Upper lobe of left lung (tissue), 6 donors: ENCODE results near the gene ANKFY1. TPM values are rescaled to one million over a fixed set of nuclear protein-coding genes. Genes with fewer than 3 reads are reported as not detected.

Experiments used
- ATAC-seq, 2 donors: fragments of 200-7000 bp; cut with Tn5 transposase; one replicate each; pipeline ENCODE4 v1.9.1; 2022; ENCODE audit warnings: mild to moderate bottlenecking in 2 of 2, moderate library complexity in 2 of 2; ENCODE audit not compliant: low FRiP score in 2 of 2
- DNase-seq, 2 donors: peaks; one replicate each; pipeline ENCODE4 v3.0.0-alpha.2; 2019 to 2020
- H3K27ac ChIP-seq, 4 donors: fragments of 200-600 bp; sonication (generic); one replicate each; pipeline ENCODE4 v1.5.1; 2016 to 2019
- H3K27me3 ChIP-seq, 4 donors: fragments of 200-600 bp; sonication (generic); one replicate each; pipeline ENCODE4 v1.5.1; 2017 to 2019
- H3K36me3 ChIP-seq, 4 donors: fragments of 200-600 bp; sonication (generic); one replicate each; pipeline ENCODE4 v1.5.1; 2016 to 2019
- H3K4me1 ChIP-seq, 4 donors: fragments of 200-600 bp; sonication (generic); one replicate each; pipeline ENCODE4 v1.5.1; 2018 to 2019
- H3K4me3 ChIP-seq, 4 donors: fragments of 200-600 bp; sonication (generic); one replicate each; pipeline ENCODE4 v1.5.1; 2017 to 2019; ENCODE audit warnings: mild to moderate bottlenecking in 2 of 4, moderate library complexity in 1 of 4
- H3K9me3 ChIP-seq, 4 donors: fragments of 200-600 bp; sonication (generic); one replicate each; pipeline ENCODE4 v1.5.1; 2018 to 2019
- CTCF ChIP-seq, 6 experiments: fragments of 450-650 bp in 4 of 6; fragments of 200-600 bp in 2 of 6; sonication (generic) in 2 of 6; IDR thresholded peaks; one replicate each; pipeline ENCODE4 v1.5.1; 2016 to 2019; ENCODE audit warnings: antibody characterized with exemption in 6 of 6
- EP300 ChIP-seq, 4 donors: sonication (generic); formaldehyde crosslinking; IDR thresholded peaks; one replicate each; pipeline ENCODE4 v1.5.1; 2017; ENCODE audit warnings: antibody characterized with exemption in 4 of 4, control low read depth in 2 of 4
- POLR2A ChIP-seq, 4 donors: fragments of 450-650 bp; IDR thresholded peaks; one replicate each; pipeline ENCODE4 v1.5.1; 2016 to 2017; ENCODE audit warnings: antibody characterized with exemption in 4 of 4, mild to moderate bottlenecking in 2 of 4
- POLR2AphosphoS5 ChIP-seq, 2 donors: sonication (generic); formaldehyde crosslinking; IDR thresholded peaks; one replicate each; pipeline ENCODE4 v1.5.1; 2017; ENCODE audit warnings: antibody characterized with exemption in 2 of 2
- WGBS, 2 donors: methylation state at CpG; one replicate each; pipeline ENCODE4 v1.1.5; 2017 to 2018; 5-methylcytosine and 5-hydroxymethylcytosine counted together
- total RNA-seq, 6 donors: library from RNA; depleted of rRNA in 4 of 6; stranded (reverse); fragments of >200 nt in 4 of 6; gene quantifications; one replicate each; pipeline versions ENCODE4 v1.1.0 to v1.2.1, GENCODE V29; 2016 to 2021
- donor health status: DM: no; HTN: no; CAD: no; lungs with moderate emphysema.
- donor health status: DM: no; HTN: yes; CAD: no; lungs with severe emphysema.

The ANKFY1 gene
- total RNA-seq, 6 donors from 2014 or later: 58.7 to 92.2 (median 60.9) TPM

GRCh38 chr17:4293572-4293971 lies 29.8 kb upstream of the ANKFY1 start:
- Histone ChIP-seq H3K9me3 (no peaks in the 10 kb centered on the region), H3K4me3 (no peak overlapping the region), H3K27ac (no peak overlapping the region), H3K4me1 (no peaks in the 10 kb centered on the region), H3K36me3 (peaks cover 0 to 34% (median 3%) of the 10 kb centered on the region in 4 donors), H3K27me3 (no peaks in the 10 kb centered on the region)
- no peak for TF ChIP-seq POLR2A (IDR thresholded peaks at IDR 0.05)
- TF ChIP-seq CTCF (IDR thresholded peaks at IDR 0.05): no peak
- TF ChIP-seq POLR2AphosphoS5 (IDR thresholded peaks at IDR 0.05): no peak
- no peak for TF ChIP-seq EP300 (IDR thresholded peaks at IDR 0.05)
- DNase-seq (no peak), ATAC-seq (no peak)
- WGBS, 2 donors: 92 to 100% methylated on average over 1 of the region's 1 CpG

DNA sequence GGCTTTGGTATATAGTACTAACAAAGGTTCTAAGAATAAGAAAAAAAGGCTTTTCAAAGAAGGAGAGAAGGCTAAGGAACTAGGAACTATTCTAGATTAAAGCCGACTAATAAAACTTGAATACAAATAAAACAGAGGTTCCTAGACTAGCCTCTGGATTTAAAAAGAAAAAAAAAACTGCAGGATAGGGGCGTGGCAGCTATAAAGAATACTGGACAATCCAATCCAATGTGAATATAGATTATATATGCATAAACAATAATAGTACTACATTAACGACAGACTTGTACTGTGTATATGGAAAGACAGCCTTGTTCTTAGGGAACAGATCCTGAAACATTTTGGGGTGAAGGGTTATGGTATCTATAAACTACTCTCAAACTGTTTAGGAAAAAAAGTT lies 23.9 kb upstream of the ANKFY1 start:
- no peak for ATAC-seq
- Histone ChIP-seq H3K9me3 (no peaks in the 10 kb centered on the region), H3K27me3 (no peaks in the 10 kb centered on the region), H3K4me3 (no peak overlapping the region), H3K27ac (no peak overlapping the region), H3K4me1 (no peaks in the 10 kb centered on the region), H3K36me3 (peaks cover 0 to 25% (median 8%) of the 10 kb centered on the region in 4 donors)
- WGBS, 2 donors: 90 to 92% methylated on average over 3 of the region's 3 CpGs
- TF ChIP-seq EP300 (IDR thresholded peaks at IDR 0.05): no peak
- TF ChIP-seq POLR2AphosphoS5 (IDR thresholded peaks at IDR 0.05): no peak
- no peak for TF ChIP-seq POLR2A (IDR thresholded peaks at IDR 0.05)
- no peak for TF ChIP-seq CTCF (IDR thresholded peaks at IDR 0.05)
- DNase-seq: no peak

- no peak overlapping the region for H3K27ac ChIP-seq
- no peaks in the 10 kb centered on the region for H3K27me3 ChIP-seq
- H3K4me1 ChIP-seq: peaks cover 0 to 7% (median 0%) of the 10 kb centered on the region in 4 donors
- TF ChIP-seq CTCF (IDR thresholded peaks at IDR 0.05) (no peak), POLR2A (IDR thresholded peaks at IDR 0.05) (no peak), POLR2AphosphoS5 (IDR thresholded peaks at IDR 0.05) (no peak), EP300 (IDR thresholded peaks at IDR 0.05) (no peak)
- 82% methylated on average over 5 of the region's 5 CpGs for WGBS, 2 donors
- no peak for ATAC-seq
- no peaks in the 10 kb centered on the region for H3K9me3 ChIP-seq
- DNase-seq: no peak
- H3K4me3 ChIP-seq: no peak overlapping the region
- peaks cover 0 to 27% (median 6%) of the 10 kb centered on the region in 4 donors for H3K36me3 ChIP-seq
Observed at GRCh38 chr17:4276514-4276913, 12.7 kb upstream of the ANKFY1 start.

DNA sequence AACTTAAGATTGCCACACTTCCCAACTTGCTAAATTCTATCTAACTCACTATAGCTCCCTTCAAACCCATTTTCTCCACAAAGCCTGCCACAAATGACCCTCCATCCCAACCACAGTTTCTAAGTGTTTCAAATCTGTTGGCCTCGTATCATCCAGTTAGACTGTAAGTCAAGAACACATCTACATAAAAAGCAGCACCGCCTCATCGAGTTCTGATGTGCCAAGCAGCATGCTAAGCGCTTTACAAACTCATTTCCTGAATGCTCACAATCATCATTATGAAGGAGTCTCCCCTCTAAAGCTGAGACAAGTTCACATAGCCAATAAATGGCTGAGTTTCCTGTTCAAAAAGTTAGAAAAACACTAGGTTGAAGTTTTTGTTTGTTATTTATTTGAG lies 9.2 kb upstream of the ANKFY1 start:
- peaks cover 0 to 29% (median 0%) of the 10 kb centered on the region in 4 donors for H3K36me3 ChIP-seq
- H3K4me1 ChIP-seq: peaks cover 0 to 7% (median 0%) of the 10 kb centered on the region in 4 donors
- TF ChIP-seq EP300 (IDR thresholded peaks at IDR 0.05) (no peak), POLR2AphosphoS5 (IDR thresholded peaks at IDR 0.05) (no peak), CTCF (IDR thresholded peaks at IDR 0.05) (no peak), POLR2A (IDR thresholded peaks at IDR 0.05) (no peak)
- no peaks in the 10 kb centered on the region for H3K9me3 ChIP-seq
- H3K4me3 ChIP-seq: no peak overlapping the region
- H3K27ac ChIP-seq: no peak overlapping the region
- H3K27me3 ChIP-seq: no peaks in the 10 kb centered on the region
- WGBS, 2 donors: 79 to 80% methylated on average over 4 of the region's 4 CpGs
- DNase-seq (no peak), ATAC-seq (no peak)

GRCh38 chr17:4272213-4272971 lies 8.6 kb upstream of the ANKFY1 start:
- Histone ChIP-seq H3K27ac (no peak overlapping the region), H3K4me1 (peaks cover 0 to 7% (median 0%) of the 10 kb centered on the region in 4 donors), H3K27me3 (no peaks in the 10 kb centered on the region), H3K36me3 (peaks cover 0 to 29% (median 0%) of the 10 kb centered on the region in 4 donors), H3K4me3 (no peak overlapping the region), H3K9me3 (no peaks in the 10 kb centered on the region)
- DNase-seq (no peak), ATAC-seq (no peak)
- TF ChIP-seq CTCF (IDR thresholded peaks at IDR 0.05) (no peak), POLR2A (IDR thresholded peaks at IDR 0.05) (no peak), POLR2AphosphoS5 (IDR thresholded peaks at IDR 0.05) (no peak), EP300 (IDR thresholded peaks at IDR 0.05) (no peak)
- WGBS, 2 donors: 84 to 85% methylated on average over 6 of the region's 6 CpGs
